Brain microvascular endothelial cell (primary cell): ENCODE results near the gene BICRAL.
A peak's percentile ranks its signal among the peaks of the same experiment; 100 is the strongest.
"Not testable (repeated sequence)": the region's sequence is repeated elsewhere in the genome, so short reads cannot be mapped to it uniquely, and the experiment has no call there.

Source experiments
- DNase-seq: peaks from one replicate; pipeline ENCODE4 v3.0.0-alpha.2; 2020
- H3K27ac ChIP-seq: fragments of 250-450 bp; sonication (Bioruptor Pico); 2 replicates; pipeline ENCODE4 v1.5.1; 2020; ENCODE audit warnings: mild to moderate bottlenecking, moderate library complexity
- H3K27me3 ChIP-seq: fragments of 250-450 bp; sonication (Bioruptor Pico); replicated peaks from 2 replicates; pipeline ENCODE4 v1.5.1; 2020; ENCODE audit warnings: mild to moderate bottlenecking
- H3K36me3 ChIP-seq: fragments of 250-450 bp; sonication (Bioruptor Pico); replicated peaks from 2 replicates; pipeline ENCODE4 v1.5.1; 2020; ENCODE audit warnings: mild to moderate bottlenecking
- H3K4me3 ChIP-seq: 2 replicates; pipeline ENCODE4 v1.5.1; 2011; ENCODE audit warnings: low read depth, mild to moderate bottlenecking, control low read depth, low read length, moderate library complexity
- CTCF ChIP-seq: IDR thresholded peaks from 2 replicates; pipeline ENCODE4 v1.5.1; 2011; ENCODE audit warnings: low read depth, mild to moderate bottlenecking, moderate library complexity, low read length, control low read depth, inconsistent platforms; ENCODE audit errors: missing control alignments
- in situ Hi-C: cut with HindIII; loops from 2 replicates; pipeline ENCODE4 v1.10.0; 2017; ENCODE audit warnings: low sequenced_read_pairs, low pct_ligation_motif_present

Gene BICRAL

GRCh38 chr6:42764911-42765648 lies 16.8 kb upstream of the BICRAL start:
- Histone ChIP-seq H3K27ac (no peak overlapping the region), H3K36me3 (no peaks in the 10 kb centered on the region), H3K27me3 (no peaks in the 10 kb centered on the region), H3K4me3 (no peak overlapping the region)
- no peak for DNase-seq
- TF ChIP-seq CTCF = no peak
- in situ Hi-C loops = no loop called here

DNA sequence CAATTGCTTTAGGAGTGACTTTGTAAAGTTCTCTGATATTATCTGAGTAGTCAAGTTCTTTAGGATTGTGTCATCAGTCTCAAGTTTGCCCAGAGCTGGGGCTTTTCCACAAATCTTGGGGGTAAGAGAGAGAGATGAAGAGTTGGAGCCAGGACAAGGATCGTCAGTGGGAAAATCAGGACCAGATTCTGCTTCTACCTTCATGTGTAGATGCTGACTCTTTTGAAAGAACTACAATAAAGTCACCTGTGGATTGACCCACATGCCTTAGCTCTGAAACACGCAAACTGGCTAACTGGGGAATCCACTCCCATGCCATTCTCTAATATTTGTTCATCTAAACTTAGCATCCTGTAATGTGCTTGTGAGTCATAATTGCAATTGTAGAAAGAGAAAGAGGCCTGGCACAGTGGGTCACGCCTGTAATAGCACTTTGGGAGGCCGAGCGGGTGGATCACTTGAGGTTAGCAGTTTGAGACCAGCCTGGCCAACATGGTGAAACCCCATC lies 15.6 kb upstream of the BICRAL start:
- H3K4me3 ChIP-seq = no peak overlapping the region
- DNase-seq = peak; percentile 65
- H3K36me3 ChIP-seq = no peaks in the 10 kb centered on the region
- no peaks in the 10 kb centered on the region for H3K27me3 ChIP-seq
- in situ Hi-C loops = no loop called here
- no peak overlapping the region for H3K27ac ChIP-seq
- no peak for TF ChIP-seq CTCF

DNA sequence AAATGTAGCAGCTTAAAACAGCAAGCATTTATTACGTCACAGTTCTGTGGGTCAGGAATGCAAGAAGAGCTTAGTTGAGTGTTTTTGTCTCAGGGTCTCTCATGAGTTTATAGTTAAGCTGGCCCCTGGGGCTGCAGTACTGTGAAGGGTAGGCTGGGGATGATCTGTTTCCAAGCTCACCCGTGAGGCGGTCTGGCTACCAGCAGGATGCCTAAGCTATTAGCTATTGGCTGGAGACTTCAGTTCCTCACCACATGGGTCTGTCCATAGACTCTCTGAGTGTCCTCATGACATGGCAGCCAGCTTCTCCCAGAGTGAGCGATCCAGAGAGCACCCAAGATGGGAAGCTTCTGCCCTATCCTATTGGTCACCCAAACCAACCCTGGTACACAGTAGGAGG lies 12.8 kb upstream of the BICRAL start:
- no peak for TF ChIP-seq CTCF
- Histone ChIP-seq H3K4me3 (no peak overlapping the region), H3K36me3 (no peaks in the 10 kb centered on the region), H3K27ac (no peak overlapping the region), H3K27me3 (no peaks in the 10 kb centered on the region)
- DNase-seq = no peak
- in situ Hi-C loops = no loop called here

- H3K27ac ChIP-seq = no peak overlapping the region
- no peaks in the 10 kb centered on the region for H3K36me3 ChIP-seq
- TF ChIP-seq CTCF = no peak
- no peak for DNase-seq
- no peak overlapping the region for H3K4me3 ChIP-seq
- no peaks in the 10 kb centered on the region for H3K27me3 ChIP-seq
- in situ Hi-C loops = no loop called here
These were observed 12.0 kb upstream of the BICRAL start for GRCh38 chr6:42769836-42770235.

GRCh38 chr6:42771741-42772100 lies 10.1 kb upstream of the BICRAL start:
- Histone ChIP-seq H3K36me3 (no peaks in the 10 kb centered on the region), H3K27ac (no peak overlapping the region), H3K4me3 (no peak overlapping the region), H3K27me3 (no peaks in the 10 kb centered on the region)
- no peak for DNase-seq
- in situ Hi-C loops = no loop called here
- TF ChIP-seq CTCF = no peak

- Histone ChIP-seq H3K27ac (no peak overlapping the region), H3K27me3 (no peaks in the 10 kb centered on the region), H3K36me3 (no peaks in the 10 kb centered on the region), H3K4me3 (no peak overlapping the region)
- TF ChIP-seq CTCF = no peak
- no peak for DNase-seq
- in situ Hi-C loops = no loop called here
These were observed 7.7 kb upstream of the BICRAL start for GRCh38 chr6:42774201-42774600.

DNA sequence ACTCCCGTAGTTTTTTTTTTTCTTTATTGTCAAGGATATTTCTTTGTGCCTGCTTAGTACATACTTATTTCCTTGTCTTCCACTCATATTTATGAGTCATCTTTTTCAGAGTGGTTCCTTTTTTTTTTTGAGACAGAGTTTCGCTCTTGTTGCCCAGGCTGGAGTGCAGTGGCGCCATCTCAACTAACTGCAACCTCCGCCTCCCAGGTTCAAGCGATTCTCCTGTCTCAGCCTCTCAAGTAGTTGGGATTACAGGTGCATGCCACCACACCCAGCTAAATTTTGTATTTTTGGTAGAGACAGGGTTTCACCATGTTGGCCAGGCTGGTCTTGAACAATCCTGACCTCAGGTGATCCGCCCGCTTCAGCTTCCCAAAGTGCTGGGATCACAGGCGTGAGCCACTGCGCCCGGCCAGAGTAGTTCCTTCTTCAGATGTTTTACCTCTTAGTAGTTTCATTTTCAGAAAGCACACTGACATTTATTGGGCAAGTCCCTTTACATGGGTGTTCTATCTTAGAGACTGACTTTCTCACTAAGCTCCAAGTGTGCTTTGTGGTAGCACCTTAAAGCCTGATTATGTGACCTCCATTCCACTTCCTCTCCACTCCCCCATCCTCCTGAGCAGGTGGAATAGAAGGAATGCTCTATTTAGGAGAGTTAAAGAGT lies 6.9 kb upstream of the BICRAL start:
- in situ Hi-C loops, H3K36me3 ChIP-seq, H3K4me3 ChIP-seq, DNase-seq, H3K27ac ChIP-seq, H3K27me3 ChIP-seq: not testable (repeated sequence)
